BJ (cell line): ENCODE measurements around the gene FBXO42. TPM values are rescaled to one million over a fixed set of nuclear protein-coding genes. Genes with fewer than 3 reads are reported as not detected.

ENCODE experiments used
- CTCF ChIA-PET: fragments of 350-600 bp; formaldehyde crosslinking; extraction: SDS; loops from one replicate; lab custom pipeline; 2021; ENCODE audit warnings: antibody characterized with exemption, inconsistent platforms; lab: Yijun Ruan, JAX
- POLR2A ChIA-PET: fragments of 300-600 bp; sonication (Branson Sonifier 250); formaldehyde crosslinking; extraction: SDS; loops from one replicate; lab custom pipeline; 2021; ENCODE audit warnings: antibody characterized with exemption; lab: Charles Lee
- DNase-seq: peaks from one replicate; pipeline ENCODE4 v3.0.0-alpha.2; 2011; ENCODE audit warnings: low read depth
- H3K27me3 ChIP-seq: 2 replicates; pipeline ENCODE4 v1.6.0; 2011; ENCODE audit warnings: low read length; ENCODE audit not compliant: control insufficient read depth, insufficient read depth
- H3K36me3 ChIP-seq: 2 replicates; pipeline ENCODE4 v1.5.1; 2011; ENCODE audit warnings: low read length; ENCODE audit not compliant: control insufficient read depth, insufficient read depth
- H3K4me3 ChIP-seq: 2 replicates; pipeline ENCODE4 v1.5.1; 2011; ENCODE audit warnings: low read depth, mild to moderate bottlenecking, control low read depth, low read length
- CTCF ChIP-seq: IDR thresholded peaks from 2 replicates; pipeline ENCODE4 v1.5.1; 2011; ENCODE audit warnings: low read depth, mild to moderate bottlenecking, control low read depth, inconsistent platforms, low read length, moderate library complexity; ENCODE audit not compliant: insufficient read depth
- polyA plus RNA-seq: library from polyadenylated mRNA; depleted of rRNA; stranded (reverse); fragments of >200 nt; gene quantifications from 2 replicates; pipeline ENCODE4 v1.2.3, GENCODE V29; 2011

Gene FBXO42
- polyA plus RNA-seq, 1 experiment, result 31.7 TPM

DNA sequence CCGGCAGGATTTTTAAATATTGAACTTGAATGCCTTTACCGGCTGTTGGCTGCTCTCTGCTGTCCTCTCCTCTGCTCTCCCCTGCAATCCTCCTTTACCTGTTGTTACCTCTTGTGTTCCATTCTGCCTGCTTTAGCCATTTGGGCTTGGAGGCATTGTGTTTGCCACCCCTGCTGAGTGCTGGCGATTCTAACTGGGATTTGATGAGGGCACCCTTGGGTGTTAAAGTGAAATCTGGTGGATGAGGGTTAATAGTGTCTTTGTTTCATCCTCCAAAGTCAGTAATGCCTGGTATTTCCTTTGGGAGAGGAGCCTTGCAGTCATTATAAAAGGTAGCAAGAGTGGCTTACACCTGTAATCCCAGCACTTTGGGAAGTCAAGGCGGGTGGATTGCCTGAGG is 24.7 kb upstream of the FBXO42 start:
- no peak for TF ChIP-seq CTCF
- CTCF ChIA-PET, result no interaction called here
- DNase-seq, result no peak
- no peak overlapping the region for H3K4me3 ChIP-seq
- POLR2A ChIA-PET, result no interaction called here
- no peaks in the 10 kb centered on the region for H3K27me3 ChIP-seq
- H3K36me3 ChIP-seq, result no peaks in the 10 kb centered on the region

DNA sequence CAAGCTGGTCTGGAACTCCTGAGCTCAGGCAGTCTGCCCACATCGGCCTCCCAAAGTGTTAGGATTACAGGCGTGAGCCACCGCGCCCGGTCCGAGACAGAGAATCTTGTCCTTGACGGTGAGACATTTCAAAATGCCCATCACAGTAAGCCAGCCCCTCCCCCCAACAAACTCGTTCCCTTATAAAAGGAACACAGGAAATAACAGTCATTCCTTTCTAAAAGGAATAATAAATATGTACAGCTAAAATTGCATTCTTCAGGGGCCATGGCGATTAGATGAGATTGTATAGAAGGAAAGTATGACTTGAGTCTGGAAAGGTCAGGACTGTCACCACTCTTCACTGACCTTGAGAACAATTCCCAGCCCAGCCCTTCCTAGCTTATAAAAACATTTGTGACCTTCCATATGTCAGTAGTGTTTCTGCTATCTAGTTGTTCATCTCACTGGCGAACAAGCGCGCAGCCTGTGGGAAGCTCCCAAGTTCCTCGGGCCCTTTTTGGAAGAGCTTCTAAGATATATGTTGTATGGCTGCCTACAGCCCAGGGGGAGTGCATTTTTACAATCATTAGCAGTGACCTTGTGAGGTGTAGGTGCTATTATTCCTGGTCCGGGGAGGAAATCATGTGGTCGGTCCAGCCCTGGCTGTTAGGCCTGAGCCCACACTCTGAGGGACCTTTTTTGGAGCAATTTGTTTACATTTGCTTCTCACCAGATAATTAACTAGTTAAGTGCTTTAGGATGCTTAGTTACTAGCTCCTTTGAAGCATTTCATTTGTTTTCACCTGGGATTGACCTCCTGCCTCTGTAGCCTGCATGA is 23.5 kb upstream of the FBXO42 start:
- POLR2A ChIA-PET, result no interaction called here
- no peak overlapping the region for H3K4me3 ChIP-seq

DNA sequence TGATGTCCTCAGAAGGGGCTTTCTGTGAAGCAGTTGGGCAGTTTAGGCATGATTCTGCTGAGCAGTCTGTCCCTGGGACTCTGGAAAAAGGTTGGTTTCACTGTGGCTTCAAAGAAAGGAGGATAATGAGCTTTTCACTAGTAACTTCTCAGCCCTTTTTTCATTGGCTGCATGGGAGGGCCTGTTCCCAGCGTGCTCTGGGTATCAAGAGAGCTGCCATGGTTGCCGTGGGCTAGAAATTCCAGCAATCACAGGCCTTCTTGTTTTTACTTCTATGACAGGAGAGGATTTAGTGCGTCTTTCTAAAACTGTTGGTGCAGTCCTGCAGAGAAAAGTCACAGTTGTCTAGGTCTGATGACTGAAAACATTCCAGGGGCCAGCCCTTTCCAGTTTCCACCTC is 22.0 kb upstream of the FBXO42 start:
- POLR2A ChIA-PET, result interaction anchor here (1.0 kb wide), 1 partner anchor 12 kb away, joined by 3 read pairs; no protein-coding TSS in a partner anchor
- CTCF ChIA-PET, result interaction anchor here (0.9 to 2.5 kb wide), 3 partner anchors 12 to 67 kb away, joined by 3 to 8 read pairs (median 3); partner anchors contain the start of gene NECAP2

More for the DNA sequence above, 23.5 kb upstream of the FBXO42 start:
- CTCF ChIA-PET, result interaction anchor here (2.5 kb wide), 1 partner anchor 65 kb away, joined by 8 read pairs; the partner anchor contains the start of gene NECAP2
- DNase-seq, result no peak
- H3K36me3 ChIP-seq, result no peaks in the 10 kb centered on the region
- no peak for TF ChIP-seq CTCF
- no peaks in the 10 kb centered on the region for H3K27me3 ChIP-seq

DNA sequence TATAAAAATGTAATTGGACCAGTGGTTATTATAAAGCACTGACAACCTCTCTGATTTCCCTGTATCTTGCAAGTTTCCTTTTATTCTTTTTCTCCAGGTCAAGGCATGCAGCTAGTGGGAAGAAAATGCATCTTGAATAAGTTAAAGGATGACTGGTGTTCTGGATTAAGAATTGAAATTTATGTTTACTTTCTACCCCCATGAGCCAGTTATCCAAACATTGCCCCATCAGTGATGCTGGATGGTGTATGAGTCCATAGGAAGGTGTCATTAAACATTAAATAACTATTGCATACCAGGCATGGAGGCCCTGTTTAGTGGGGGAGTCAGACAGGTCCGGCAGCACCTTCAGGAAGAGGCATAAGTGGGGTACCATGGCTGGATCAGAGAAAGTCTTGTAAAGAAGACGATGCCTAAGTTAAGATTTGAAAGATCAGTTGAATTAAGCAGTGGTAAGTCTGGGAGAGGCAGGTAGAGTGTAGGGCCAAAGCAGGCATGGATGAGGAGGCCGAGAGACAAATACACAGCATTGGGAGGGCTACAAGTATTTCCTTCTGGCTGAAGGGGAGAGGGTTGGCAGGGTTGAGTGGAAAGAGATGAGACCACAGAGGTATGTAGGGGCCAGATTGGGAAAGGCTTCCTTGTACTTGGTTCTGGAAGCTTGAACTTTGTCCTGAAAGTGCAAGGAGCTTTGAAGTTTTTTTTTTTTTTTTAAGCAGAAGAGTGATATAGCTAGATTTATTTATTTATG is 20.4 kb upstream of the FBXO42 start:
- Histone ChIP-seq H3K4me3 (no peak overlapping the region), H3K27me3 (no peaks in the 10 kb centered on the region), H3K36me3 (no peaks in the 10 kb centered on the region)
- no peak for DNase-seq
- TF ChIP-seq CTCF, result no peak
- POLR2A ChIA-PET, result no interaction called here
- CTCF ChIA-PET, result no interaction called here

More for the DNA sequence above, 22.0 kb upstream of the FBXO42 start:
- Histone ChIP-seq H3K4me3 (no peak overlapping the region), H3K27me3 (no peaks in the 10 kb centered on the region), H3K36me3 (no peaks in the 10 kb centered on the region)
- no peak for DNase-seq
- TF ChIP-seq CTCF, result no peak

DNA sequence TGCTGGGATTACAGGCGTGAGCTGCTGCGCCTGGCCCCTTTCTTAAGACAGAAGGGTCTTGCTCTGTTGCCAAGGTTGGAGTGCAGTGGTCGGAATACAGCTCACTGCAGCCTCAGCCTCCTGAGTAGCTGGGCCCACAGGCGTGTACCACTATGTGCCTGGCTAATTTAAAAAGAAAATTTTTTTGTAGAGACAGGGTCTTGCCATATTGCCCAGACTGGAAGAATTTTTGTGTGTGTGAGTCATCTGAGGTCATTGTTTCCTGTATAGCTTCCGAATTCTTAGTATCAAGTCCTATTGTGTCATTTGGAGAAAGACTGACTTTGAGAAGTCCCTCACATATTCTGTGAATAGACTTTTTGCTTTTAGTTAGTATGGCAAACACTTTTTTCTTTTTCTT is 19.4 kb upstream of the FBXO42 start:
- Histone ChIP-seq H3K36me3 (no peaks in the 10 kb centered on the region), H3K27me3 (no peaks in the 10 kb centered on the region), H3K4me3 (no peak overlapping the region)
- no peak for DNase-seq
- TF ChIP-seq CTCF, result no peak
- ChIA-PET POLR2A (no interaction called here), CTCF (no interaction called here)
